ENCODE data around the gene AIFM3. TPM values are rescaled to one million over a fixed set of nuclear protein-coding genes. Genes with fewer than 3 reads are reported as not detected.

AIFM3 gene
- total and polyA plus RNA-seq, 2 of the 13 experiments (the other 11 are each of a cell fraction or from before 2014, with no cell fraction given): 9.0 to 15.3 TPM

- TF ChIP-seq ELF1 (CRISPR knock-in tag; IDR thresholded peaks at IDR 0.05) (peak; percentile 39; the same call in 1 of the 2 replicates), STAG1 (CRISPR knock-in tag; IDR thresholded peaks at IDR 0.05) (peak; percentile 13), TFAP4 (IDR thresholded peaks at IDR 0.05; ENCODE audit: borderline replicate concordance, low read depth) (peak; percentile 98), ZNF644 (CRISPR knock-in tag; IDR thresholded peaks at IDR 0.05; ENCODE audit: low read depth) (peak; percentile 75), ZNF691 (CRISPR knock-in tag; IDR thresholded peaks at IDR 0.05; ENCODE audit: borderline replicate concordance, low read depth) (0 out of 2 replicates have a peak, but pooled peaks have one; percentile 35), CTCF (CRISPR knock-in tag; IDR thresholded peaks at IDR 0.05) (peak; percentile 21; the same call in 1 of the 2 replicates), ZMAT3 (CRISPR knock-in tag; conservative IDR thresholded peaks at IDR 0.05) (no peak; the same call in 1 of the 2 replicates), ZNF430 (CRISPR knock-in tag; IDR thresholded peaks at IDR 0.05) (0 out of 2 replicates have a peak, but pooled peaks have one; percentile 38), YY1 (IDR thresholded peaks at IDR 0.05; ENCODE audit: insufficient read depth, insufficient replicate concordance, low read depth, low read length) (peak; percentile 42), POGZ (CRISPR knock-in tag; IDR thresholded peaks at IDR 0.05) (0 out of 2 replicates have a peak, but pooled peaks have one; percentile 12), NCOA2 (CRISPR knock-in tag; IDR thresholded peaks at IDR 0.05) (0 out of 2 replicates have a peak, but pooled peaks have one; percentile 24), TBX2 (CRISPR knock-in tag; IDR thresholded peaks at IDR 0.05; ENCODE audit: borderline replicate concordance) (peak; percentile 71; the same call in 1 of the 2 replicates), FOXA1 (IDR thresholded peaks at IDR 0.05) (no peak), FOXA1 (CRISPR knock-in tag; IDR thresholded peaks at IDR 0.05) (peak; percentile 81), SPEN (CRISPR knock-in tag; IDR thresholded peaks at IDR 0.05; ENCODE audit: low read depth) (peak; percentile 70; the same call in 1 of the 2 replicates), ETV5 (CRISPR knock-in tag; IDR thresholded peaks at IDR 0.05; ENCODE audit: borderline replicate concordance) (peak; percentile 35; the same call in 1 of the 2 replicates), GMEB1 (CRISPR knock-in tag; IDR thresholded peaks at IDR 0.05; ENCODE audit: borderline replicate concordance) (0 out of 2 replicates have a peak, but pooled peaks have one; percentile 27), ARNT (IDR thresholded peaks at IDR 0.05) (no peak), ZNF503 (CRISPR knock-in tag; IDR thresholded peaks at IDR 0.05) (no peak), ZNF10 (CRISPR knock-in tag; IDR thresholded peaks at IDR 0.05; ENCODE audit: borderline replicate concordance, low read depth) (no peak)
Measured at GRCh38 chr22:20952544-20953341, 14.3 kb upstream of the AIFM3 start (continued).
